SK-N-SH (cell line): Measurements from ENCODE around the gene ANKRD11. TPM values are rescaled to one million over a fixed set of nuclear protein-coding genes. Genes with fewer than 3 reads are reported as not detected.

Experiments
- CTCF ChIA-PET: fragments of 300-600, 350-600 bp; formaldehyde crosslinking; extraction: SDS; loops from one replicate; lab custom pipeline; 2021; lab: Yijun Ruan, JAX
- POLR2A ChIA-PET: fragments of 350-600 bp; sonication (Branson Sonifier 250); formaldehyde crosslinking; extraction: SDS; loops from one replicate; lab custom pipeline; 2020; ENCODE audit warnings: antibody characterized with exemption, inconsistent platforms; lab: Yijun Ruan, JAX
- DNase-seq: peaks from one replicate; pipeline ENCODE4 v3.0.0; 2012
- H2AFZ ChIP-seq: fragments of 200-600 bp; sonication (generic); 2 replicates; pipeline ENCODE4 v1.8.1; 2016; ENCODE audit warnings: antibody characterized with exemption, mild to moderate bottlenecking, low read depth
- H3F3A ChIP-seq: fragments of 200-600 bp; sonication (generic); replicated peaks from 2 replicates; pipeline ENCODE3; 2016; ENCODE audit warnings: antibody characterized with exemption, mild to moderate bottlenecking; ENCODE audit not compliant: insufficient read depth
- H3K27ac ChIP-seq, 2 experiments: fragments of 200-500 bp in 1 of 2; fragments of 200-600 bp in 1 of 2; sonication (Bioruptor generic) in 1 of 2; sonication (generic), shearing (Covaris generic) in 1 of 2; 2 replicates each; pipeline versions ENCODE4 v1.5.1 to v1.6.1; 2014 to 2016; ENCODE audit warnings: low read depth in 2 of 2, inconsistent platforms in 1 of 2, low read length in 1 of 2, mild to moderate bottlenecking in 1 of 2, mixed read lengths in 1 of 2
- H3K27me3 ChIP-seq: fragments of 200-600 bp; sonication (generic), shearing (Covaris generic); 2 replicates; pipeline ENCODE4 v1.6.1; 2016; ENCODE audit warnings: mixed run types; ENCODE audit not compliant: insufficient read depth
- H3K36me3 ChIP-seq, 2 experiments: fragments of 200-500 bp in 1 of 2; fragments of 200-600 bp in 1 of 2; sonication (Bioruptor generic) in 1 of 2; sonication (generic) in 1 of 2; replicated peaks in 1 of 2; 2 replicates each; pipeline versions ENCODE3 to v1.5.1; 2014 to 2016; ENCODE audit warnings: low read length in 1 of 2, mild to moderate bottlenecking in 1 of 2; ENCODE audit not compliant: insufficient read depth in 2 of 2, control insufficient read depth in 1 of 2
- H3K4me1 ChIP-seq, 2 experiments: fragments of 200-500 bp in 1 of 2; fragments of 200-600 bp in 1 of 2; sonication (Bioruptor generic) in 1 of 2; sonication (generic), shearing (Covaris generic) in 1 of 2; 2 replicates each; pipeline versions ENCODE4 v1.5.1 to v1.6.1; 2014 to 2016; ENCODE audit warnings: low read depth in 1 of 2, low read length in 1 of 2, mixed run types in 1 of 2; ENCODE audit not compliant: insufficient read depth in 2 of 2, control insufficient read depth in 1 of 2
- H3K4me2 ChIP-seq: fragments of 200-600 bp; sonication (generic), shearing (Covaris generic); 2 replicates; pipeline ENCODE4 v1.6.1; 2017; ENCODE audit warnings: mixed run types
- H3K4me3 ChIP-seq, 2 experiments: fragments of 200-500 bp in 1 of 2; fragments of 200-600 bp in 1 of 2; sonication (Bioruptor generic) in 1 of 2; sonication (generic), shearing (Covaris generic) in 1 of 2; 2 replicates each; pipeline versions ENCODE4 v1.5.1 to v1.8.1; 2014 to 2016; ENCODE audit warnings: low read depth in 2 of 2, inconsistent platforms in 1 of 2, low read length in 1 of 2, mild to moderate bottlenecking in 1 of 2, mixed read lengths in 1 of 2, moderate library complexity in 1 of 2
- H3K79me2 ChIP-seq: fragments of 200-600 bp; sonication (generic); 2 replicates; pipeline ENCODE4 v1.8.1; 2017; ENCODE audit warnings: mild to moderate bottlenecking; ENCODE audit not compliant: insufficient read depth
- H3K9ac ChIP-seq: fragments of 200-600 bp; sonication (generic); 2 replicates; pipeline ENCODE4 v1.6.1; 2017; ENCODE audit warnings: mixed run types
- H3K9me2 ChIP-seq: fragments of 200-600 bp; sonication (generic); 2 replicates; pipeline ENCODE4 v1.6.1; 2017; ENCODE audit warnings: mixed run types
- H3K9me3 ChIP-seq: fragments of 200-600 bp; sonication (generic); 2 replicates; pipeline ENCODE4 v1.6.1; 2017; ENCODE audit warnings: mixed run types, mild to moderate bottlenecking, moderate library complexity
- H4K20me1 ChIP-seq: fragments of 200-600 bp; sonication (generic); 2 replicates; pipeline ENCODE4 v1.6.1; 2017; ENCODE audit warnings: mild to moderate bottlenecking, mixed run types; ENCODE audit not compliant: insufficient read depth
- CTCF ChIP-seq: fragments of 200-600 bp; sonication (generic); IDR thresholded peaks from 2 replicates; pipeline ENCODE4 v1.6.1; 2017; ENCODE audit warnings: antibody characterized with exemption, mild to moderate bottlenecking, moderate library complexity
- EZH2phosphoT487 ChIP-seq: fragments of 200-600 bp; sonication (generic); IDR thresholded peaks from 2 replicates; pipeline ENCODE4 v1.6.1; 2017; ENCODE audit warnings: low read depth, mixed run types, mild to moderate bottlenecking, antibody characterized with exemption, moderate library complexity, borderline replicate concordance
- FOSL2 ChIP-seq: IDR thresholded peaks from 2 replicates; pipeline ENCODE4 v1.4.0; 2012; ENCODE audit warnings: low read depth, mild to moderate bottlenecking, moderate library complexity, borderline replicate concordance
- FOXM1 ChIP-seq: IDR thresholded peaks from 2 replicates; pipeline ENCODE4 v1.4.0; 2012; ENCODE audit warnings: low read depth, mild to moderate bottlenecking
- MEF2A ChIP-seq: IDR thresholded peaks from 2 replicates; pipeline ENCODE4 v1.4.0; 2012; ENCODE audit warnings: low read depth, borderline replicate concordance
- PBX3 ChIP-seq: IDR thresholded peaks from 2 replicates; pipeline ENCODE4; 2012
- POLR2AphosphoS5 ChIP-seq: IDR thresholded peaks from 2 replicates; pipeline ENCODE4 v1.6.1; 2012; ENCODE audit warnings: low read depth, low read length
- RAD21 ChIP-seq: IDR thresholded peaks from 2 replicates; pipeline ENCODE4 v1.6.1; 2012; ENCODE audit warnings: mild to moderate bottlenecking, low read length
- REST ChIP-seq: IDR thresholded peaks from 2 replicates; pipeline ENCODE4 v1.6.1; 2012; ENCODE audit warnings: mild to moderate bottlenecking, low read depth, low read length, moderate library complexity
- SMC3 ChIP-seq: IDR thresholded peaks from 2 replicates; pipeline ENCODE4 v1.6.1; 2012; ENCODE audit warnings: low read depth, low read length, improper control_type of control experiment
- TCF12 ChIP-seq: IDR thresholded peaks from 2 replicates; pipeline ENCODE4 v1.4.0; 2012
- USF1 ChIP-seq: IDR thresholded peaks from 2 replicates; pipeline ENCODE4 v1.4.0; 2012; ENCODE audit warnings: low read depth, borderline replicate concordance
- USF2 ChIP-seq: fragments of 150-350 bp; IDR thresholded peaks from 2 replicates; pipeline ENCODE4 v1.6.1; 2017; ENCODE audit warnings: antibody characterized with exemption, low read length, low read depth, borderline replicate concordance
- WGBS: methylation state at CpG from one replicate; pipeline ENCODE4 v1.1.6; 2017; ENCODE audit warnings: low lambda C conversion rate; 5-methylcytosine and 5-hydroxymethylcytosine counted together
- polyA plus RNA-seq, 3 experiments: library from polyadenylated mRNA; depleted of rRNA; stranded (reverse); fragments of >200 nt; gene quantifications; 2 replicates each; pipeline ENCODE4 v1.2.3, GENCODE V29; 2012

The ANKRD11 gene
- polyA plus RNA-seq, 1 of the 3 experiments (the other 2 are of a cell fraction): 50.2 TPM

- Histone ChIP-seq H3K4me1 (peaks cover 0 to 10% of the 10 kb centered on the region in 2 experiments; a peak in 1 of 4 replicates), H3K9ac (no peak overlapping the region), H3K9me3 (no peaks in the 10 kb centered on the region), H3K27me3 (no peaks in the 10 kb centered on the region), H3K4me2 (no peak overlapping the region), H3K4me3 (no peak overlapping the region), H3F3A (peaks cover 3% of the 10 kb centered on the region), H3K79me2 (peaks cover 100% of the 10 kb centered on the region), H3K27ac (no peak overlapping the region), H3K36me3 (peaks cover 0 to 6% of the 10 kb centered on the region in 2 experiments), H2AFZ (no peak overlapping the region), H3K9me2 (no peaks in the 10 kb centered on the region), H4K20me1 (peaks cover 99% of the 10 kb centered on the region)
- POLR2A ChIA-PET: no interaction called here
- whole genome bisulfite sequencing: 93% methylated on average over 12 of the region's 12 CpGs
- DNase-seq: no peak
- CTCF ChIA-PET: no interaction called here
- TF ChIP-seq PBX3: no peak
Measured at GRCh38 chr16:89351645-89352044, 138.7 kb downstream of the ANKRD11 start.

GRCh38 chr16:89350701-89351380 lies 139.5 kb downstream of the ANKRD11 start:
- H3K27ac ChIP-seq: no peak overlapping the region
- no peaks in the 10 kb centered on the region for H3K9me3 ChIP-seq
- TF ChIP-seq EZH2phosphoT487 (no peak), USF1 (no peak), MEF2A (no peak), SMC3 (no peak), REST (no peak), CTCF (no peak), FOSL2 (no peak), USF2 (no peak), FOXM1 (no peak), TCF12 (no peak), POLR2AphosphoS5 (no peak), RAD21 (no peak)
- H2AFZ ChIP-seq: no peak overlapping the region
- H3K9me2 ChIP-seq: no peaks in the 10 kb centered on the region
- H3K27me3 ChIP-seq: no peaks in the 10 kb centered on the region
- 93% methylated on average over 16 of the region's 18 CpGs for WGBS
- no peak overlapping the region for H3K4me2 ChIP-seq
- no peak overlapping the region for H3K4me3 ChIP-seq
- H3K9ac ChIP-seq: no peak overlapping the region
- peaks cover 3% of the 10 kb centered on the region for H3F3A ChIP-seq
- ChIA-PET CTCF (interaction anchor here (1.5 kb wide), 1 partner anchor 23 kb away, joined by 5 read pairs; no protein-coding TSS in a partner anchor), POLR2A (no interaction called here)
- H3K4me1 ChIP-seq: peaks cover 0 to 10% of the 10 kb centered on the region in 2 experiments; a peak in 1 of 4 replicates
- DNase-seq: no peak
- peaks cover 100% of the 10 kb centered on the region for H3K79me2 ChIP-seq
- peaks cover 99% of the 10 kb centered on the region for H4K20me1 ChIP-seq
- H3K36me3 ChIP-seq: peaks cover 0 to 6% of the 10 kb centered on the region in 2 experiments
